Activated naive CD8-positive, alpha-beta T cell treated with anti-CD3 and anti-CD28 coated beads, Interleukin-2, amount 10 ng/mL, durations not matched to agents 7 days and 5 days (primary cell): ENCODE data around the gene PGBD1. TPM values are rescaled to one million over a fixed set of nuclear protein-coding genes. Genes with fewer than 3 reads are reported as not detected.

Source experiments
- ATAC-seq: fragments of 150-1000 bp; cut with Tn5 transposase; one replicate; pipeline ENCODE4 v1.10.0; 2021; ENCODE audit warnings: low read depth, moderate library complexity
- POLR2A ChIA-PET: fragments of 350-600 bp; sonication (Branson Sonifier 250); formaldehyde crosslinking; loops from one replicate; lab custom pipeline; 2021; ENCODE audit warnings: antibody characterized with exemption; lab: Charles Lee
- DNase-seq: peaks from one replicate; pipeline ENCODE4 v3.0.0; 2021
- H3K27ac Mint-ChIP-seq: one replicate; pipeline ENCODE4 v1.8.0; 2022; ENCODE audit warnings: mild to moderate bottlenecking, mixed read lengths
- H3K27me3 Mint-ChIP-seq: one replicate; pipeline ENCODE4 v1.8.0; 2022; ENCODE audit warnings: mild to moderate bottlenecking, moderate library complexity, mixed read lengths
- H3K36me3 Mint-ChIP-seq: one replicate; pipeline ENCODE4 v1.8.0; 2021; ENCODE audit warnings: mild to moderate bottlenecking, mixed read lengths
- H3K4me1 Mint-ChIP-seq: one replicate; pipeline ENCODE4 v1.8.0; 2021; ENCODE audit warnings: mixed read lengths
- H3K4me3 Mint-ChIP-seq: one replicate; pipeline ENCODE4 v1.8.0; 2022; ENCODE audit warnings: mild to moderate bottlenecking, moderate library complexity, mixed read lengths
- H3K9me3 Mint-ChIP-seq: one replicate; pipeline ENCODE4 v1.8.0; 2021; ENCODE audit warnings: mixed read lengths
- total RNA-seq, 2 experiments: library from RNA; stranded (reverse); gene quantifications; one replicate each; pipeline ENCODE4 v1.2.3, GENCODE V29; 2021

PGBD1 gene
- total RNA-seq, 2 experiments from 2014 or later, result 3.4 to 3.9 TPM

DNA sequence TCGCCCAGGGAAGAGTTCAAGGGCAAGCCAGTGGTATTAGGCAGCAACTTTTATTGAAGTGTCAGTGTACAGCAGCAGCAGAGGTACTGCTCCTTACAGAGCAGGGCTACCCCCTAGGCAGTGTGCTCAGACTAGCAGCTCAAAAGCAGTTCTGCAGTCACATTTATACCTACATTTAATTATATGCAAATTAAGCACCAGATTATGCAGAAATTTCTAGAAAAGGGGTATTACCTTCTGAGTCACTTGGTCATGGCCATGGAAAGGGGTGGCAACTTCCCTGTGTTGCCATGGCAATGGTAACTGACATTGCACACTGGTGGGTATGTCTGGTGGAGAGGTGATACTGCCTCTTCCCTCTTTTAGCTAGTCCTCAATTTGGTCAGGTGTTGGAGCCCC, 27.3 kb upstream of the PGBD1 start:
- H3K4me3 Mint-ChIP-seq, result no peak overlapping the region
- no peak for DNase-seq
- H3K4me1 Mint-ChIP-seq, result peaks cover 28% of the 10 kb centered on the region
- ATAC-seq, result no peak
- POLR2A ChIA-PET, result interaction anchor here (1.5 kb wide), 1 partner anchor 13 kb away, joined by 5 read pairs; the partner anchor contains the start of gene ZSCAN26
- no peak overlapping the region for H3K27ac Mint-ChIP-seq
- peaks cover 6% of the 10 kb centered on the region for H3K9me3 Mint-ChIP-seq
- H3K36me3 Mint-ChIP-seq, result peaks cover 12% of the 10 kb centered on the region
- H3K27me3 Mint-ChIP-seq, result peaks cover 2% of the 10 kb centered on the region

- H3K4me1 Mint-ChIP-seq, result peaks cover 11% of the 10 kb centered on the region
- DNase-seq, result no peak
- H3K27ac Mint-ChIP-seq, result no peak overlapping the region
- H3K4me3 Mint-ChIP-seq, result no peak overlapping the region
- ATAC-seq, result no peak
- POLR2A ChIA-PET, result no interaction called here
- peaks cover 12% of the 10 kb centered on the region for H3K36me3 Mint-ChIP-seq
- H3K9me3 Mint-ChIP-seq, result peaks cover 11% of the 10 kb centered on the region
- peaks cover 4% of the 10 kb centered on the region for H3K27me3 Mint-ChIP-seq
Measured at GRCh38 chr6:28257042-28257441, 24.3 kb upstream of the PGBD1 start.

- peak within 1 kb of the TSS; percentile 72 for H3K27ac Mint-ChIP-seq
- DNase-seq, result peak; percentile 65
- peak within 1 kb of the TSS; percentile 53 for H3K4me3 Mint-ChIP-seq
- H3K4me1 Mint-ChIP-seq, result peaks cover 7% of the 10 kb centered on the region
- peaks cover 12% of the 10 kb centered on the region for H3K36me3 Mint-ChIP-seq
- ATAC-seq, result peak; percentile 76
- H3K27me3 Mint-ChIP-seq, result peaks cover 4% of the 10 kb centered on the region
- POLR2A ChIA-PET, result no interaction called here
- H3K9me3 Mint-ChIP-seq, result peaks cover 11% of the 10 kb centered on the region
Measured at GRCh38 chr6:28258877-28259777, 22.2 kb upstream of the PGBD1 start, which contains the start of gene NKAPL. NKAPL (plus strand) TSS chr6:28259297; CDS start chr6:28259372, 75 bp downstream.

- peaks cover 2% of the 10 kb centered on the region for H3K27me3 Mint-ChIP-seq
Measured at GRCh38 chr6:28263922-28264321, 17.4 kb upstream of the PGBD1 start.

GRCh38 chr6:28264834-28265401, 16.5 kb upstream of the PGBD1 start:
- Mint-ChIP-seq H3K27me3 (peaks cover 2% of the 10 kb centered on the region), H3K9me3 (peaks cover 3% of the 10 kb centered on the region), H3K27ac (no peak overlapping the region), H3K36me3 (no peaks in the 10 kb centered on the region), H3K4me1 (peaks cover 13% of the 10 kb centered on the region), H3K4me3 (no peak overlapping the region)
- DNase-seq, result no peak
- no peak for ATAC-seq
- POLR2A ChIA-PET, result no interaction called here

More at GRCh38 chr6:28263922-28264321, 17.4 kb upstream of the PGBD1 start:
- peaks cover 14% of the 10 kb centered on the region for H3K4me1 Mint-ChIP-seq
- DNase-seq (no peak), ATAC-seq (no peak)
- peaks cover 3% of the 10 kb centered on the region for H3K36me3 Mint-ChIP-seq
- H3K27ac Mint-ChIP-seq, result no peak overlapping the region
- H3K9me3 Mint-ChIP-seq, result peaks cover 5% of the 10 kb centered on the region
- POLR2A ChIA-PET, result interaction anchor here (1.0 kb wide), 1 partner anchor 12 kb away, joined by 4 read pairs; the partner anchor contains the start of gene ZKSCAN4
- H3K4me3 Mint-ChIP-seq, result no peak overlapping the region

DNA sequence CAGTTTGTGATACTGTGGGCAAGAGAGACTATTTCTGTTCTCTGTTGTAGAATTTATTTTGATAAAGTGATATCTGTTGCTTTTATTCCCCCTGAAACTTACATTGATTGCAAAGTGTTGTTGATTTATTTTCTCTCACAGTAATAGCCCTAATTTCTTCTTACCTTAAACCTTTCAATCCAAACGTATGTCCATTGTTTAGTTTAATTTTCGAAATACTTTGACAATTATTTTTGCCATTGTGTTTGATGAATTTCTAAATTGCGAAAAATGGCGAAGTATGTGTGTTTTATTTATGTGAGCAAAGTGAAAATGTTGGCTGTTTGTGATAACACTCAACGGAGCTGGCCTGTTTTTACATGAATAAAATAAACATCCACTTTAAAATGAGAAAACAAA, 14.8 kb upstream of the PGBD1 start:
- Mint-ChIP-seq H3K4me3 (no peak overlapping the region), H3K4me1 (peaks cover 15% of the 10 kb centered on the region), H3K27me3 (no peaks in the 10 kb centered on the region), H3K27ac (no peak overlapping the region), H3K36me3 (peaks cover 2% of the 10 kb centered on the region), H3K9me3 (no peaks in the 10 kb centered on the region)
- ATAC-seq, result no peak
- no peak for DNase-seq
- POLR2A ChIA-PET, result interaction anchor here (0.5 to 2.0 kb wide), 14 partner anchors 13 to 428 kb away, joined by 3 to 17 read pairs (median 6); partner anchors contain the start of genes PGBD1, ZKSCAN3, ZKSCAN4 and ZKSCAN8

- H3K9me3 Mint-ChIP-seq, result no peaks in the 10 kb centered on the region
- peak; percentile 98 for ATAC-seq
- H3K27ac Mint-ChIP-seq, result no peak within 1 kb of the TSS
- POLR2A ChIA-PET, result interaction anchor here (0.5 to 2.0 kb wide), 17 partner anchors 8 to 428 kb away, joined by 3 to 17 read pairs (median 5); partner anchors contain the start of genes PGBD1, ZKSCAN3, ZKSCAN4 and ZKSCAN8
- H3K27me3 Mint-ChIP-seq, result no peaks in the 10 kb centered on the region
- H3K36me3 Mint-ChIP-seq, result peaks cover 4% of the 10 kb centered on the region
- no peak within 1 kb of the TSS for H3K4me3 Mint-ChIP-seq
- DNase-seq, result peak; percentile 85
- peaks cover 15% of the 10 kb centered on the region for H3K4me1 Mint-ChIP-seq
Measured at GRCh38 chr6:28266962-28267694, 14.2 kb upstream of the PGBD1 start, which contains the start of gene ZSCAN26. ZSCAN26 (plus strand) TSS chr6:28267143; CDS start chr6:28271920, 4,777 bp downstream.

DNA sequence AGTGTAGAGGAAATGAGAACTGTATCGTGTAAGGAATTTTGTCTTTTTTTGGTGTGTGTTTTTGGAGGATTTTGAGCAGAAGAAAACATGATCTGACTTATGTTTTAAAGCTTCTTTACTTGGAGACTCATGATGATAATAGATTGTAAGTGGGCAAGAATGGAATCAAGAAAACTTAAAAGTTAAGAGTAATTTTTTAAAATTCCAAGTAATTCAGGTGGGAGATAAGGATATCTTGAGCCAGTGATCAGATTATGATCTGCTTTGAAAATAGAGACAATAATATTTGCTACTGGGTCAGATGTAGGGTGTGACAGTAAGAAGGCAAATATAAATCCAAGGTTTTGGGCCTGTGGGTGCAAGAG, 13.7 kb upstream of the PGBD1 start:
- POLR2A ChIA-PET, result interaction anchor here (0.8 to 2.0 kb wide), 15 partner anchors 7 to 429 kb away, joined by 3 to 17 read pairs (median 5); partner anchors contain the start of genes PGBD1, ZKSCAN3, ZKSCAN4 and ZKSCAN8
- no peaks in the 10 kb centered on the region for H3K27me3 Mint-ChIP-seq
- ATAC-seq (no peak), DNase-seq (no peak)
- no peak overlapping the region for H3K27ac Mint-ChIP-seq
- H3K4me3 Mint-ChIP-seq, result no peak overlapping the region
- peaks cover 9% of the 10 kb centered on the region for H3K36me3 Mint-ChIP-seq
- H3K4me1 Mint-ChIP-seq, result peaks cover 15% of the 10 kb centered on the region
- no peaks in the 10 kb centered on the region for H3K9me3 Mint-ChIP-seq

GRCh38 chr6:28269492-28269891, 11.9 kb upstream of the PGBD1 start:
- POLR2A ChIA-PET, result interaction anchor here (0.6 kb wide), 1 partner anchor 89 kb away, joined by 3 read pairs; no protein-coding TSS in a partner anchor
- no peak overlapping the region for H3K4me3 Mint-ChIP-seq
- H3K36me3 Mint-ChIP-seq, result peaks cover 16% of the 10 kb centered on the region
- no peak for ATAC-seq
- DNase-seq, result no peak
- H3K27me3 Mint-ChIP-seq, result no peaks in the 10 kb centered on the region
- peak overlapping the region; percentile 26 for H3K27ac Mint-ChIP-seq
- peaks cover 9% of the 10 kb centered on the region for H3K4me1 Mint-ChIP-seq
- H3K9me3 Mint-ChIP-seq, result no peaks in the 10 kb centered on the region

GRCh38 chr6:28274888-28275287, 6.5 kb upstream of the PGBD1 start:
- Mint-ChIP-seq H3K27me3 (no peaks in the 10 kb centered on the region), H3K9me3 (no peaks in the 10 kb centered on the region), H3K36me3 (peaks cover 39% of the 10 kb centered on the region), H3K4me1 (peaks cover 9% of the 10 kb centered on the region), H3K4me3 (peak overlapping the region; percentile 54), H3K27ac (peak overlapping the region; percentile 56)
- POLR2A ChIA-PET, result interaction anchor here (1.1 to 1.9 kb wide), 2 partner anchors 8 to 23 kb away, joined by 5 to 8 read pairs; partner anchors contain the start of genes ZKSCAN4 and ZSCAN26
- DNase-seq (no peak), ATAC-seq (no peak)

DNA sequence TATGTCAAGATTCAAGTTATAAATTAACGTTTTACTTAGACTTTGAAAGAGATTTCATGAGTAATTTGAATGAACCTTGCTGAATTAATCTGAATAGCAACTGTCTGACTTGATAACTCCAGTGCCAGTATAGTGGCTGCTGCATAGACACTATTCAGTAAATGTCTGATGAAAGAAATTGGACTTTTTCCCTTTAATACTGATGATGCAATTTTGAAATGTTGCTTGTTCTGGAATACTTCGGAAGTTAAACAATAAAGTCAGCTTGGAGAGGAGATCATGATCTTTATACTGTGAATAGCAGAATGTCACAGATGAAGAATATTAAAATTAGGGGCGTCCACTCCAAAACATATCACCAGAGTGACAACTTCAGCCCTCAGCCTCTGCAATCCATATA, 3.6 kb upstream of the PGBD1 start:
- H3K4me1 Mint-ChIP-seq, result peaks cover 19% of the 10 kb centered on the region
- no peak overlapping the region for H3K4me3 Mint-ChIP-seq
- peaks cover 5% of the 10 kb centered on the region for H3K27me3 Mint-ChIP-seq
- POLR2A ChIA-PET, result no interaction called here
- peaks cover 30% of the 10 kb centered on the region for H3K36me3 Mint-ChIP-seq
- DNase-seq, result no peak
- no peaks in the 10 kb centered on the region for H3K9me3 Mint-ChIP-seq
- ATAC-seq, result no peak
- no peak overlapping the region for H3K27ac Mint-ChIP-seq

DNA sequence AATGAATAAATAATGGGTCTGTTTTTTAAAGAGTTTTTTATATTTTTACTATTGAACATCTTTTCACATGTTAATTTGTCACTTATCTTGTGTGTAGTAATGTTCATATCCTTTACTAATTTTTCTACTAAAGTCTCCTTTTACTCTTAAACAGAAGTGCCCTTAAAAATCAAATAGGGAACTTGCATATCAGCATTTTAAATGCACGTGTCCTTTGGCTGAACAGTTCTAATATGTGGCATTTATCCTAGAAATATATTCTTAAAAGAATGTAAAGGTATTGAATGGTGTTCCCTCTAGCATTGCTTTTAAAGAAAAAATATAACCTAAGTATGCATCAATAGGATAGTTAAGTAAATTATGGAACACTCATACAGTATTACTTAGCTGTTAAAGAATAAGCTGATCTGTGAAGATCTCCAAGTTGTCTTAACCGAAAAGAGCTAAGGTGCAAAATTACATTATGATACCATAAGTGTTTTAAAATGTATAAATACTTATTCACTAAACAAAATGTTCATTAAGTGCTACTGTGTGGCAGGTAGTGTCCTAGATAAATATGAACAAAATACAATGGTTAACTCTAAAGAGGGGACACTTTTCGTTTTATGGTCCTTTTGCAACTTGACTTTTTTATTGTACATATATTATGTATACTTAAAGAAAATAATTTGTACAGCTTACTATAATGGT, 631 bp upstream of the PGBD1 start:
- POLR2A ChIA-PET, result interaction anchor here (0.9 to 3.6 kb wide), 4 partner anchors 9 to 139 kb away, joined by 3 to 17 read pairs (median 4); partner anchors contain the start of genes ZKSCAN4, ZKSCAN8 and ZSCAN26
- no peak for ATAC-seq
- peaks cover 21% of the 10 kb centered on the region for H3K36me3 Mint-ChIP-seq
- H3K4me1 Mint-ChIP-seq, result peaks cover 15% of the 10 kb centered on the region
- H3K27ac Mint-ChIP-seq, result no peak overlapping the region
- H3K27me3 Mint-ChIP-seq, result peaks cover 5% of the 10 kb centered on the region
- H3K4me3 Mint-ChIP-seq, result peak overlapping the region; percentile 89
- H3K9me3 Mint-ChIP-seq, result no peaks in the 10 kb centered on the region
- DNase-seq, result no peak
